ENCODE measurements around the gene FAM53B. TPM values are rescaled to one million over a fixed set of nuclear protein-coding genes. Genes with fewer than 3 reads are reported as not detected.

The FAM53B gene
- polyA plus RNA-seq, 1 of the 3 experiments (the other 2 are of a cell fraction): 5.6 TPM

DNA sequence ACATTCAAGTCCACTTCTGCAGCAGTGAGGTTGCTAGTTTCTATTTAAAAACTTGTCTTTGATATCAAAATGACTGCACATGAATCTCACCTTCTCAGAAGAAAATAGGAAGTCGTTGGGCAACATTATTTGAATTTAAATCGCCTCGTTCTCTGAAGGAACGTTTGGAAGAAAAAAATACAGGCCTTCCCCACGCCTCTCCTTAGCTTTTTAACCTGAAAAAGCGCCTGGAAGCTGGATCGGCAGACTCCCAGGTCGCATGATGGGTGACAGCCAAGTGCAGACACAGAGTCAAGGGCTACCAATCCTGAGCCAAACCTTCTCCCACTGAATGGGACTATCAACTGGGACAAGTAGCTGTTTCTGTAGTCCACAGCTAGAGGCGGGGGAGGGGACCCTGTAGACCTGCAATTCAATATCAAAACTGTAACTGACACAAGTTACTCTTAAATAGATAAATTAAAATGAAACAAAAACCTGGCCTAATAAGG is 2.2 kb downstream of the FAM53B start:
- 87% methylated on average over 9 of the region's 9 CpGs for WGBS (ENCODE audit: low lambda C conversion rate)
- peak overlapping the region in 1 of 2 experiments; percentile 76; a peak in 2 of 4 replicates for H3K27ac ChIP-seq (ENCODE audit: low read depth in 2 of 2, low read length in 1 of 2)
- peaks cover 12 to 47% of the 10 kb centered on the region in 2 experiments; a peak in 2 of 4 replicates for H3K4me1 ChIP-seq (ENCODE audit: control insufficient read depth in 1 of 2, insufficient read depth in 2 of 2, low read depth in 1 of 2, low read length in 1 of 2)
- no peak for DNase-seq
- ChIA-PET CTCF (interaction anchor here (0.6 to 7.9 kb wide), 44 partner anchors 7 to 237 kb away, joined by 3 to 192 read pairs (median 6); no protein-coding TSS in a partner anchor), POLR2A (interaction anchor here (0.7 to 1.5 kb wide), 5 partner anchors 12 to 206 kb away, joined by 3 to 5 read pairs (median 3); no protein-coding TSS in a partner anchor)
- no peak overlapping the region for H3K9ac ChIP-seq
- no peak for TF ChIP-seq RAD21 (IDR thresholded peaks at IDR 0.05; ENCODE audit: low read length)
- TF ChIP-seq, protein P1, sequence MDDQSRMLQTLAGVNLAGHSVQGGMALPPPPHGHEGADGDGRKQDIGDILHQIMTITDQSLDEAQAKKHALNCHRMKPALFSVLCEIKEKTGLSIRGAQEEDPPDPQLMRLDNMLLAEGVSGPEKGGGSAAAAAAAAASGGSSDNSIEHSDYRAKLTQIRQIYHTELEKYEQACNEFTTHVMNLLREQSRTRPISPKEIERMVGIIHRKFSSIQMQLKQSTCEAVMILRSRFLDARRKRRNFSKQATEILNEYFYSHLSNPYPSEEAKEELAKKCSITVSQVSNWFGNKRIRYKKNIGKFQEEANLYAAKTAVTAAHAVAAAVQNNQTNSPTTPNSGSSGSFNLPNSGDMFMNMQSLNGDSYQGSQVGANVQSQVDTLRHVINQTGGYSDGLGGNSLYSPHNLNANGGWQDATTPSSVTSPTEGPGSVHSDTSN (IDR thresholded peaks at IDR 0.05): no peak
- TF ChIP-seq TCF12 (IDR thresholded peaks at IDR 0.05): no peak
- peak; percentile 22 for TF ChIP-seq CHD2 (IDR thresholded peaks at IDR 0.05; ENCODE audit: low read length, partially characterized antibody)
- no peaks in the 10 kb centered on the region for H3K9me2 ChIP-seq
- peaks cover 17% of the 10 kb centered on the region; the same call in 1 of the 2 replicates for H4K20me1 ChIP-seq (ENCODE audit: insufficient read depth)
- peaks cover 40% of the 10 kb centered on the region; the same call in 1 of the 2 replicates for H3K79me2 ChIP-seq (ENCODE audit: insufficient read depth)
- H3K4me2 ChIP-seq: peak overlapping the region; percentile 97
- H3K4me3 ChIP-seq (ENCODE audit: low read depth in 2 of 2, low read length in 1 of 2): peak overlapping the region in 1 of 2 experiments; percentile 80; a peak in 2 of 4 replicates
- H3K36me3 ChIP-seq (replicated peaks in 1 of 2; ENCODE audit: control insufficient read depth in 1 of 2, insufficient read depth in 2 of 2, low read length in 1 of 2): no peaks in the 10 kb centered on the region
- H2AFZ ChIP-seq (ENCODE audit: low read depth): no peak overlapping the region
- H3F3A ChIP-seq (replicated peaks; ENCODE audit: insufficient read depth): peaks cover 21% of the 10 kb centered on the region
- H3K27me3 ChIP-seq (ENCODE audit: insufficient read depth): no peaks in the 10 kb centered on the region
- H3K9me3 ChIP-seq: no peaks in the 10 kb centered on the region

DNA sequence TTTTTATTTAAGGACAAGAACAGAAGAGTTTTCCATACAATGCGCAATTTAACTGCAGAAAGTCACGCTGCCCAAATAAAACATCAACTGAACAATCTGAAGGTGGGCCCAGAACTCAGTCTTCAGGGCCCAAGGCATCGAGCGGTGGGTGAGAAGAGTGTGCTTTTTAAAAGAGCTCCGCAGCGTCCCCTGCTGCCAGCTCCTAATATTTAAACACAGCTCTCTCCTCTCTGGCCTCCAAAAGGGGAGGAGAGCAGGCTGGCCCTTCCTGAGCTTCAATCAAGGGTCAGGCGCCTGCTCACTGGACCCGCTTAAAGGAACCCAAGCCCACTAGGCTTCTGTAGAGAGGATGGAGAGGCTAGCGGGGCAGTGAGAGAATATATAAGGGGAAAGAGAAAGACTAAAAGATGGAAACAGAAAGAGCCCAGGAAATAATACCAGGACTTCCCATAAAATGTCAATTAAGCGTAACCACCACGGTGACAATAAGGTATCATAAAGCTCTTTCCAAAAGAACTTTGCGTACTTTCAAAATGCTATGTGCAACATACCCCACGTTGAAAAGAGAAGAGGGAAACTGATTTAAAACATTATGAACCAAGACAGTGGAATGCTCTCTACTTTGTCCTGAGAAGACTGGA is 2.8 kb downstream of the FAM53B start:
- Histone ChIP-seq H3K4me1 (ENCODE audit: control insufficient read depth in 1 of 2, insufficient read depth in 2 of 2, low read depth in 1 of 2, low read length in 1 of 2) (peaks cover 12 to 52% of the 10 kb centered on the region in 2 experiments; a peak in 2 of 4 replicates), H3K4me3 (ENCODE audit: low read depth in 2 of 2, low read length in 1 of 2) (no peak overlapping the region), H3K9ac (no peak overlapping the region), H3F3A (replicated peaks; ENCODE audit: insufficient read depth) (peaks cover 21% of the 10 kb centered on the region), H3K36me3 (replicated peaks in 1 of 2; ENCODE audit: control insufficient read depth in 1 of 2, insufficient read depth in 2 of 2, low read length in 1 of 2) (no peaks in the 10 kb centered on the region), H3K4me2 (no peak overlapping the region), H3K27me3 (ENCODE audit: insufficient read depth) (no peaks in the 10 kb centered on the region), H3K9me3 (no peaks in the 10 kb centered on the region), H3K9me2 (no peaks in the 10 kb centered on the region), H4K20me1 (ENCODE audit: insufficient read depth) (peaks cover 17% of the 10 kb centered on the region; the same call in 1 of the 2 replicates), H2AFZ (ENCODE audit: low read depth) (no peak overlapping the region), H3K27ac (ENCODE audit: low read depth in 2 of 2, low read length in 1 of 2) (no peak overlapping the region; a peak in 1 of 4 replicates), H3K79me2 (ENCODE audit: insufficient read depth) (peaks cover 40% of the 10 kb centered on the region; the same call in 1 of the 2 replicates)
- CTCF ChIA-PET: interaction anchor here (0.6 to 7.9 kb wide), 49 partner anchors 8 to 236 kb away, joined by 3 to 192 read pairs (median 5); no protein-coding TSS in a partner anchor
- WGBS (ENCODE audit: low lambda C conversion rate): 44% methylated on average over 13 of the region's 13 CpGs
- DNase-seq: peak; percentile 84
- POLR2A ChIA-PET: interaction anchor here (0.7 to 1.5 kb wide), 5 partner anchors 11 to 206 kb away, joined by 3 to 5 read pairs (median 3); no protein-coding TSS in a partner anchor
- peak; percentile 86 for TF ChIP-seq SMC3 (IDR thresholded peaks at IDR 0.05; ENCODE audit: low read depth, low read length)
- TF ChIP-seq, protein P2, sequence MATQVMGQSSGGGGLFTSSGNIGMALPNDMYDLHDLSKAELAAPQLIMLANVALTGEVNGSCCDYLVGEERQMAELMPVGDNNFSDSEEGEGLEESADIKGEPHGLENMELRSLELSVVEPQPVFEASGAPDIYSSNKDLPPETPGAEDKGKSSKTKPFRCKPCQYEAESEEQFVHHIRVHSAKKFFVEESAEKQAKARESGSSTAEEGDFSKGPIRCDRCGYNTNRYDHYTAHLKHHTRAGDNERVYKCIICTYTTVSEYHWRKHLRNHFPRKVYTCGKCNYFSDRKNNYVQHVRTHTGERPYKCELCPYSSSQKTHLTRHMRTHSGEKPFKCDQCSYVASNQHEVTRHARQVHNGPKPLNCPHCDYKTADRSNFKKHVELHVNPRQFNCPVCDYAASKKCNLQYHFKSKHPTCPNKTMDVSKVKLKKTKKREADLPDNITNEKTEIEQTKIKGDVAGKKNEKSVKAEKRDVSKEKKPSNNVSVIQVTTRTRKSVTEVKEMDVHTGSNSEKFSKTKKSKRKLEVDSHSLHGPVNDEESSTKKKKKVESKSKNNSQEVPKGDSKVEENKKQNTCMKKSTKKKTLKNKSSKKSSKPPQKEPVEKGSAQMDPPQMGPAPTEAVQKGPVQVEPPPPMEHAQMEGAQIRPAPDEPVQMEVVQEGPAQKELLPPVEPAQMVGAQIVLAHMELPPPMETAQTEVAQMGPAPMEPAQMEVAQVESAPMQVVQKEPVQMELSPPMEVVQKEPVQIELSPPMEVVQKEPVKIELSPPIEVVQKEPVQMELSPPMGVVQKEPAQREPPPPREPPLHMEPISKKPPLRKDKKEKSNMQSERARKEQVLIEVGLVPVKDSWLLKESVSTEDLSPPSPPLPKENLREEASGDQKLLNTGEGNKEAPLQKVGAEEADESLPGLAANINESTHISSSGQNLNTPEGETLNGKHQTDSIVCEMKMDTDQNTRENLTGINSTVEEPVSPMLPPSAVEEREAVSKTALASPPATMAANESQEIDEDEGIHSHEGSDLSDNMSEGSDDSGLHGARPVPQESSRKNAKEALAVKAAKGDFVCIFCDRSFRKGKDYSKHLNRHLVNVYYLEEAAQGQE (IDR thresholded peaks at IDR 0.05; ENCODE audit: low read depth, low read length): no peak
- TF ChIP-seq RCOR1 (IDR thresholded peaks at IDR 0.05; ENCODE audit: low read length): 0 out of 2 replicates have a peak, but pooled peaks have one; percentile 55
- TF ChIP-seq, protein P1 (IDR thresholded peaks at IDR 0.05): 0 out of 2 replicates have a peak, but pooled peaks have one; percentile 6
- peak; percentile 83 for TF ChIP-seq RAD21 (IDR thresholded peaks at IDR 0.05; ENCODE audit: low read length)
- TF ChIP-seq, protein P3, sequence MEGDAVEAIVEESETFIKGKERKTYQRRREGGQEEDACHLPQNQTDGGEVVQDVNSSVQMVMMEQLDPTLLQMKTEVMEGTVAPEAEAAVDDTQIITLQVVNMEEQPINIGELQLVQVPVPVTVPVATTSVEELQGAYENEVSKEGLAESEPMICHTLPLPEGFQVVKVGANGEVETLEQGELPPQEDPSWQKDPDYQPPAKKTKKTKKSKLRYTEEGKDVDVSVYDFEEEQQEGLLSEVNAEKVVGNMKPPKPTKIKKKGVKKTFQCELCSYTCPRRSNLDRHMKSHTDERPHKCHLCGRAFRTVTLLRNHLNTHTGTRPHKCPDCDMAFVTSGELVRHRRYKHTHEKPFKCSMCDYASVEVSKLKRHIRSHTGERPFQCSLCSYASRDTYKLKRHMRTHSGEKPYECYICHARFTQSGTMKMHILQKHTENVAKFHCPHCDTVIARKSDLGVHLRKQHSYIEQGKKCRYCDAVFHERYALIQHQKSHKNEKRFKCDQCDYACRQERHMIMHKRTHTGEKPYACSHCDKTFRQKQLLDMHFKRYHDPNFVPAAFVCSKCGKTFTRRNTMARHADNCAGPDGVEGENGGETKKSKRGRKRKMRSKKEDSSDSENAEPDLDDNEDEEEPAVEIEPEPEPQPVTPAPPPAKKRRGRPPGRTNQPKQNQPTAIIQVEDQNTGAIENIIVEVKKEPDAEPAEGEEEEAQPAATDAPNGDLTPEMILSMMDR (IDR thresholded peaks at IDR 0.05): peak; percentile 84
- TF ChIP-seq, protein P4, sequence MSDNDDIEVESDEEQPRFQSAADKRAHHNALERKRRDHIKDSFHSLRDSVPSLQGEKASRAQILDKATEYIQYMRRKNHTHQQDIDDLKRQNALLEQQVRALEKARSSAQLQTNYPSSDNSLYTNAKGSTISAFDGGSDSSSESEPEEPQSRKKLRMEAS (IDR thresholded peaks at IDR 0.05; ENCODE audit: low read depth): no peak; the same call in 1 of the 2 replicates
